ENCODE results near the gene TXNDC2. TPM values are rescaled to one million over a fixed set of nuclear protein-coding genes. Genes with fewer than 3 reads are reported as not detected.

Gene TXNDC2
- total and polyA plus RNA-seq, 9 of the 15 experiments (the other 6 are each of a cell fraction or from before 2014, with no cell fraction given) = 1.2 to 4.9 (median 2.3) TPM

- peak; percentile 31; the same call in 1 of the 2 replicates for TF ChIP-seq ZBTB26 (CRISPR knock-in tag; IDR thresholded peaks at IDR 0.05)
- 0 out of 2 replicates have a peak, but pooled peaks have one; percentile 53 for TF ChIP-seq ERF (CRISPR knock-in tag; IDR thresholded peaks at IDR 0.05)
- TF ChIP-seq ZNF639 (CRISPR knock-in tag; conservative IDR thresholded peaks at IDR 0.05 in 1 of 2, IDR thresholded peaks at IDR 0.05 in 1 of 2) = no peak
- TF ChIP-seq LCOR (CRISPR knock-in tag; IDR thresholded peaks at IDR 0.05) = no peak
- no peak for TF ChIP-seq BMI1 (IDR thresholded peaks at IDR 0.05; ENCODE audit: low read length)
- no peak for TF ChIP-seq RFX7 (CRISPR knock-in tag; IDR thresholded peaks at IDR 0.05)
- 0 out of 2 replicates have a peak, but pooled peaks have one; percentile 12 for TF ChIP-seq CXXC5 (CRISPR knock-in tag; IDR thresholded peaks at IDR 0.05)
- 0 out of 2 replicates have a peak, but pooled peaks have one; percentile 6 for TF ChIP-seq ZBTB12 (CRISPR knock-in tag; IDR thresholded peaks at IDR 0.05)
- TF ChIP-seq LARP7 (IDR thresholded peaks at IDR 0.05) = 0 out of 2 replicates have a peak, but pooled peaks have one; percentile 23
- 0 out of 4 replicates have a peak, but pooled peaks of 1 of the 2 experiments have one; percentile 20 for TF ChIP-seq NRF1 (conservative IDR thresholded peaks at IDR 0.05 in 1 of 2, IDR thresholded peaks at IDR 0.05 in 1 of 2)
- TF ChIP-seq MLLT1 (IDR thresholded peaks at IDR 0.05) = 0 out of 4 replicates have a peak, but pooled peaks of 1 of the 2 experiments have one; percentile 37
- 0 out of 2 replicates have a peak, but pooled peaks have one; percentile 9 for TF ChIP-seq SOX6 (IDR thresholded peaks at IDR 0.05)
- no peak for TF ChIP-seq TOE1 (IDR thresholded peaks at IDR 0.05; ENCODE audit: borderline replicate concordance)
- TF ChIP-seq TOE1 (CRISPR knock-in tag; IDR thresholded peaks at IDR 0.05; ENCODE audit: borderline replicate concordance, low read depth) = no peak
- TF ChIP-seq ARNT (IDR thresholded peaks at IDR 0.05) = 0 out of 4 replicates have a peak, but pooled peaks of 1 of the 2 experiments have one; percentile 17
- TF ChIP-seq SMARCA4 (IDR thresholded peaks at IDR 0.05) = 0 out of 2 replicates have a peak, but pooled peaks have one; percentile 17
- peak; percentile 30; the same call in 1 of the 2 replicates for TF ChIP-seq SMARCE1 (IDR thresholded peaks at IDR 0.05)
- peak; percentile 50; the same call in 1 of the 2 replicates for TF ChIP-seq MTA1 (IDR thresholded peaks at IDR 0.05; ENCODE audit: borderline replicate concordance)
- 0 out of 2 replicates have a peak, but pooled peaks have one; percentile 60 for TF ChIP-seq HDGF (IDR thresholded peaks at IDR 0.05)
Observed at GRCh38 chr18:9900699-9901098, 14.9 kb downstream of the TXNDC2 start (continued).

Data from K562 (cell line).